Measurements from ENCODE around the gene BEX5.
"Not testable (repeated sequence)": the region's sequence is repeated elsewhere in the genome, so short reads cannot be mapped to it uniquely, and the experiment has no call there.

DNA sequence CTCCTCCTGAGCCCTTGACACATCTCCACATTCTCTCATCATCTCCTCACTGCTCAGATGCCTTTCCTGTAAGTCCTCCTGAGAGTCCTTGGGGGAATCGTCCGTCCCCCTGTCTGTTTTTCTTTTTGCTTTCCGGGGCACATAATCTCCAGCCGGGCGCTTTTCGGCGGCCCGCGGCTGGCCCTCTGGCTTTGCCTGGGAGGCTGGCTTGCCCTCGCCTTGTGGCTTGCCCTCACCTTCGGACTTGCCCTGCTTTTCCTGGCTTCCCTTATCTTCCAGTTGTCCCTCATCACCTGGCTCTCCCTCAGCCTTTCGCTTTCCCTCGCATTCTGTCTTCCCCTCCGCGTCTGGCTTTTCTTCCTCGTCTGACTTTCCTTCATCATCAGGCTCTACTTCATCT is 14.9 kb downstream of the BEX5 start:
- TF ChIP-seq, protein P1, sequence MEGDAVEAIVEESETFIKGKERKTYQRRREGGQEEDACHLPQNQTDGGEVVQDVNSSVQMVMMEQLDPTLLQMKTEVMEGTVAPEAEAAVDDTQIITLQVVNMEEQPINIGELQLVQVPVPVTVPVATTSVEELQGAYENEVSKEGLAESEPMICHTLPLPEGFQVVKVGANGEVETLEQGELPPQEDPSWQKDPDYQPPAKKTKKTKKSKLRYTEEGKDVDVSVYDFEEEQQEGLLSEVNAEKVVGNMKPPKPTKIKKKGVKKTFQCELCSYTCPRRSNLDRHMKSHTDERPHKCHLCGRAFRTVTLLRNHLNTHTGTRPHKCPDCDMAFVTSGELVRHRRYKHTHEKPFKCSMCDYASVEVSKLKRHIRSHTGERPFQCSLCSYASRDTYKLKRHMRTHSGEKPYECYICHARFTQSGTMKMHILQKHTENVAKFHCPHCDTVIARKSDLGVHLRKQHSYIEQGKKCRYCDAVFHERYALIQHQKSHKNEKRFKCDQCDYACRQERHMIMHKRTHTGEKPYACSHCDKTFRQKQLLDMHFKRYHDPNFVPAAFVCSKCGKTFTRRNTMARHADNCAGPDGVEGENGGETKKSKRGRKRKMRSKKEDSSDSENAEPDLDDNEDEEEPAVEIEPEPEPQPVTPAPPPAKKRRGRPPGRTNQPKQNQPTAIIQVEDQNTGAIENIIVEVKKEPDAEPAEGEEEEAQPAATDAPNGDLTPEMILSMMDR (IDR thresholded peaks at IDR 0.05; ENCODE audit: extremely low read depth in 1 of 2, insufficient read depth in 1 of 2, low read depth in 1 of 2, low read length in 2 of 2) = not testable (repeated sequence)
- TF ChIP-seq, protein P2, sequence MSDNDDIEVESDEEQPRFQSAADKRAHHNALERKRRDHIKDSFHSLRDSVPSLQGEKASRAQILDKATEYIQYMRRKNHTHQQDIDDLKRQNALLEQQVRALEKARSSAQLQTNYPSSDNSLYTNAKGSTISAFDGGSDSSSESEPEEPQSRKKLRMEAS (IDR thresholded peaks at IDR 0.05; ENCODE audit: insufficient read depth, insufficient read length) = not testable (repeated sequence)
- TF ChIP-seq JUN (IDR thresholded peaks at IDR 0.05; ENCODE audit: borderline replicate concordance, insufficient read depth, insufficient read length, low read depth); MYC (IDR thresholded peaks at IDR 0.05; ENCODE audit: low read depth, low read length); EZH2 (IDR thresholded peaks at IDR 0.05; ENCODE audit: borderline replicate concordance, low read depth, low read length, severe bottlenecking); POLR2A (IDR thresholded peaks at IDR 0.05; ENCODE audit: low read depth, low read length); POLR2AphosphoS5 (IDR thresholded peaks at IDR 0.05; ENCODE audit: insufficient read depth, low read depth, low read length): not testable (repeated sequence)
